Measurements from ENCODE around the gene RPUSD1.

The RPUSD1 gene

GRCh38 chr16:819336-820043 is 31.3 kb upstream of the RPUSD1 start:
- no peak for DNase-seq (ENCODE audit: low spot score)

GRCh38 chr16:818592-818991 is 30.4 kb upstream of the RPUSD1 start:
- DNase-seq (ENCODE audit: low spot score), result no peak

GRCh38 chr16:818132-818531 is 30.0 kb upstream of the RPUSD1 start:
- DNase-seq (ENCODE audit: low spot score), result no peak

GRCh38 chr16:817001-817906 is 29.1 kb upstream of the RPUSD1 start:
- DNase-seq (ENCODE audit: low spot score), result no peak

GRCh38 chr16:815861-816260 is 27.7 kb upstream of the RPUSD1 start:
- no peak for DNase-seq (ENCODE audit: low spot score)

GRCh38 chr16:814974-815373 is 26.8 kb upstream of the RPUSD1 start:
- no peak for DNase-seq (ENCODE audit: low spot score)

- no peak for DNase-seq (ENCODE audit: low spot score)
Measured at GRCh38 chr16:813916-814412, 25.8 kb upstream of the RPUSD1 start.

GRCh38 chr16:813204-813915 is 25.2 kb upstream of the RPUSD1 start:
- DNase-seq (ENCODE audit: low spot score), result peak; percentile 26

- no peak for DNase-seq (ENCODE audit: low spot score)
Measured at GRCh38 chr16:808085-808386, 19.9 kb upstream of the RPUSD1 start.

GRCh38 chr16:807347-808084 is 19.3 kb upstream of the RPUSD1 start:
- peak; percentile 89 for DNase-seq (ENCODE audit: low spot score)

GRCh38 chr16:805474-805873 is 17.3 kb upstream of the RPUSD1 start:
- no peak for DNase-seq (ENCODE audit: low spot score)

- DNase-seq (ENCODE audit: low spot score), result no peak
Measured at GRCh38 chr16:804193-805048, 16.2 kb upstream of the RPUSD1 start.

GRCh38 chr16:803754-804080 is 15.5 kb upstream of the RPUSD1 start:
- no peak for DNase-seq (ENCODE audit: low spot score)

- no peak for DNase-seq (ENCODE audit: low spot score)
Measured at GRCh38 chr16:802914-803753, 15.0 kb upstream of the RPUSD1 start.

- no peak for DNase-seq (ENCODE audit: low spot score)
Measured at GRCh38 chr16:802461-802860, 14.3 kb upstream of the RPUSD1 start.

GRCh38 chr16:801584-802363 is 13.6 kb upstream of the RPUSD1 start:
- no peak for DNase-seq (ENCODE audit: low spot score)

- no peak for DNase-seq (ENCODE audit: low spot score)
Measured at GRCh38 chr16:800834-801511, 12.8 kb upstream of the RPUSD1 start.

- no peak for DNase-seq (ENCODE audit: low spot score)
Measured at GRCh38 chr16:799948-800833, 12.0 kb upstream of the RPUSD1 start, which contains the start of gene GNG13. TSS of gene GNG13 (minus strand) at chr16:800734. CDS start at chr16:799077, 1,657 bp downstream.
